Sigmoid colon (tissue), 7 donors: ENCODE results near the gene LYPD6. TPM values are rescaled to one million over a fixed set of nuclear protein-coding genes. Genes with fewer than 3 reads are reported as not detected.

Experiments used
- DNase-seq: peaks from one replicate; pipeline ENCODE4 v3.0.0-alpha.2; 2019
- H3K27ac ChIP-seq, 4 donors: fragments of 200-600 bp; sonication (generic); one replicate each; pipeline ENCODE4 v1.5.1; 2016 to 2019; ENCODE audit warnings: mild to moderate bottlenecking in 1 of 4
- H3K27me3 ChIP-seq, 3 donors: fragments of 200-600 bp; sonication (generic); one replicate each; pipeline ENCODE4 v1.5.1; 2019; ENCODE audit warnings: mild to moderate bottlenecking in 1 of 3
- H3K36me3 ChIP-seq, 4 donors: fragments of 200-600 bp; sonication (generic); one replicate each; pipeline ENCODE4 v1.5.1; 2016 to 2019
- H3K4me1 ChIP-seq, 4 donors: fragments of 200-600 bp; sonication (generic); one replicate each; pipeline ENCODE4 v1.5.1; 2017 to 2019
- H3K4me3 ChIP-seq, 4 donors: fragments of 200-600 bp; sonication (generic); one replicate each; pipeline ENCODE4 v1.5.1; 2017 to 2019; ENCODE audit warnings: mild to moderate bottlenecking in 2 of 4, moderate library complexity in 1 of 4
- H3K9me3 ChIP-seq, 4 donors: fragments of 200-600 bp in 3 of 4; sonication (generic) in 3 of 4; one replicate each; pipeline versions ENCODE4 v1.5.1 to v1.6.1; 2013 to 2019
- EP300 ChIP-seq, 4 donors: sonication (generic); formaldehyde crosslinking; IDR thresholded peaks; one replicate each; pipeline ENCODE4 v1.6.1; 2017; ENCODE audit warnings: antibody characterized with exemption in 4 of 4
- POLR2A ChIP-seq, 2 donors: fragments of 450-650 bp; IDR thresholded peaks; one replicate each; pipeline ENCODE4 v1.6.1; 2016; ENCODE audit warnings: antibody characterized with exemption in 2 of 2, mild to moderate bottlenecking in 2 of 2, moderate library complexity in 2 of 2
- POLR2AphosphoS5 ChIP-seq, 4 donors: sonication (generic); formaldehyde crosslinking; IDR thresholded peaks; one replicate each; pipeline ENCODE4 v1.6.1; 2017; ENCODE audit warnings: antibody characterized with exemption in 4 of 4
- WGBS, 2 donors: extraction: QIAGEN DNeasy Blood & Tissue Kit; methylation state at CpG; one replicate each; pipeline ENCODE4 v1.1.7; 2013; 5-methylcytosine and 5-hydroxymethylcytosine counted together
- intact Hi-C: fragments of 100-400 bp; cut with DNase I; formaldehyde crosslinking; loops from one replicate; pipeline ENCODE4 v1.15.1; 2023
- polyA plus RNA-seq, 3 donors: library from polyadenylated mRNA; stranded (reverse); fragments of 200-250 nt; gene quantifications; one replicate each; pipeline ENCODE4 v1.2.3, GENCODE V29; 2013
- total RNA-seq, 4 donors: library from RNA; depleted of rRNA; stranded (reverse); fragments of >200 nt; gene quantifications; one replicate each; pipeline ENCODE4 v1.1.0, GENCODE V29; 2016
- TF ChIP-seq, protein P1 (sequence below), 4 experiments: fragments of 450-650 bp in 3 of 4; fragments of 200-600 bp in 1 of 4; IDR thresholded peaks; one replicate each; pipeline ENCODE4 v1.5.1; 2016 to 2019; ENCODE audit warnings: antibody characterized with exemption in 4 of 4, mild to moderate bottlenecking in 3 of 4, moderate library complexity in 2 of 4
- donor health status: healthy with polysubstance abuse.
- donor health status: Bipolar disorder and iron deficiency.
- donor health status: healthy.

The LYPD6 gene
- total and polyA plus RNA-seq, 7 donors: 1.0 to 2.0 (median 1.4) TPM

DNA sequence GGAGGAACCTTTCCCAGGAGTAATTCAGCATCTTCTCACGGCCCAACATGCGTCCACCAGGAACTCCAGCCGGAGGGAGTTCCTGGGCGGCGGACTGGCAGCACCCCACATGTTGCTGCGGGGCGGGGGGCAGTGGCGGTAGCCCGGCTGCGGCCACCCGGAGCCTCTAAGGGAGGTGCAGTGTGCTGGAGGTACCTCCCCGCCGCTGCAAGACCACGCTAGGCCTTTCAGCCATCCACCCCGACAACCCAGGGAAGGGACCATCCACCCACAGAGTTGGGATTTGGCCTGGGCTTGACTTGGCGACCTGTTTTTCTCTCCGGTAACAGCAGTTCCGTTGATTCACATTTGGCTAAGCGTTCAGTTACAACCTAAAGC, 625 bp downstream of the LYPD6 start:
- Histone ChIP-seq H3K27ac (peak overlapping the region in 2 of 4 donors; percentile 31 to 64), H3K4me3 (peak overlapping the region; percentile 41 to 75 (median 66)), H3K4me1 (peaks cover 0 to 23% (median 13%) of the 10 kb centered on the region in 4 donors), H3K27me3 (peaks cover 0 to 8% (median 7%) of the 10 kb centered on the region in 3 donors), H3K36me3 (no peaks in the 10 kb centered on the region), H3K9me3 (no peaks in the 10 kb centered on the region)
- DNase-seq: no peak
- TF ChIP-seq, protein P1, sequence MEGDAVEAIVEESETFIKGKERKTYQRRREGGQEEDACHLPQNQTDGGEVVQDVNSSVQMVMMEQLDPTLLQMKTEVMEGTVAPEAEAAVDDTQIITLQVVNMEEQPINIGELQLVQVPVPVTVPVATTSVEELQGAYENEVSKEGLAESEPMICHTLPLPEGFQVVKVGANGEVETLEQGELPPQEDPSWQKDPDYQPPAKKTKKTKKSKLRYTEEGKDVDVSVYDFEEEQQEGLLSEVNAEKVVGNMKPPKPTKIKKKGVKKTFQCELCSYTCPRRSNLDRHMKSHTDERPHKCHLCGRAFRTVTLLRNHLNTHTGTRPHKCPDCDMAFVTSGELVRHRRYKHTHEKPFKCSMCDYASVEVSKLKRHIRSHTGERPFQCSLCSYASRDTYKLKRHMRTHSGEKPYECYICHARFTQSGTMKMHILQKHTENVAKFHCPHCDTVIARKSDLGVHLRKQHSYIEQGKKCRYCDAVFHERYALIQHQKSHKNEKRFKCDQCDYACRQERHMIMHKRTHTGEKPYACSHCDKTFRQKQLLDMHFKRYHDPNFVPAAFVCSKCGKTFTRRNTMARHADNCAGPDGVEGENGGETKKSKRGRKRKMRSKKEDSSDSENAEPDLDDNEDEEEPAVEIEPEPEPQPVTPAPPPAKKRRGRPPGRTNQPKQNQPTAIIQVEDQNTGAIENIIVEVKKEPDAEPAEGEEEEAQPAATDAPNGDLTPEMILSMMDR (IDR thresholded peaks at IDR 0.05): no peak
- 3 to 4% methylated on average over 19 of the region's 19 CpGs for WGBS, 2 donors
- intact Hi-C loops: loop anchor here (5.0 to 10.0 kb wide), 2 partner anchors 234 to 1151 kb away; no protein-coding TSS in a partner anchor

DNA sequence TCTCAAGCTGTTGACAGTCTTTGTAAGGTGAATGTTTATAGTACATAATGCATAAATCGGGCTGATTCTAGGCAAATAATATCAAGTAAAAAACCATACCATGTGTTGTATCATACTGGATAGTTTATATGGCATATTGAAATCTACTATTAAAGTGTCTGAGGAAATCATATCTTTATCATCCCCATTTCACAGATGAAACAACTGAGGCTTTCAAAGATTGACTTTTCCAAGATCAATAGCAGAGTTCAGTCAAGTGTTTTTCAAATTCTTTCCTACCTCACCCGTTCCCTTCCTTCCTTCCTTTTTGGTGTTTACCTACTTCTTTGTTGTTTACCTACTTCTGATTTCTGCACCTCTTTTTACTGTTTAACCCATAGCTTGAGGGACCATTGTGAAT, 2.0 kb downstream of the LYPD6 start:
- intact Hi-C loops: loop anchor here (5.0 to 10.0 kb wide), 2 partner anchors 232 to 1150 kb away; no protein-coding TSS in a partner anchor
- WGBS, 2 donors: 67 to 71% methylated on average over 2 of the region's 2 CpGs

DNA sequence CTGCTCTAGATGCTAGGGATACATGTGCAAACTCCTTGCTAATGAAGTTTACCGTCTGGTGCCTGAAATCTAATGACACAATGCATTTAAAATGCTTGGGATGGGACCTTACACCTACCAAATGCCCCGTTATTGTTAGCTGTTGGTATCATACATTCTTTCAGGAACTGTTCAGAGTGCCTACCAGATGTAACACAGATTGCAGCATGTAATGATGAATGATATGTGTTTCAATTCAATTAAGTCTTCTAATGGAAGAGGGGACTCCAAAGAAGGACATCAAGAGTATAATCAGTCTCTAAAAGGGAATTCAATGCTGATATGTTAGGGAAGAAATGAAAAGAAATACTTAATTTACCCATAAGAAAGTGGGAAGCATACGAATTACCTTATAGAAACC, 3.2 kb downstream of the LYPD6 start:
- peaks cover 0 to 23% (median 13%) of the 10 kb centered on the region in 4 donors for H3K4me1 ChIP-seq
- H3K27ac ChIP-seq: no peak overlapping the region
- WGBS, 2 donors: 89% methylated on average over 3 of the region's 3 CpGs
- intact Hi-C loops: loop anchor here (5.0 to 10.0 kb wide), 2 partner anchors 231 to 1149 kb away; no protein-coding TSS in a partner anchor
- TF ChIP-seq, protein P1 (IDR thresholded peaks at IDR 0.05): no peak
- TF ChIP-seq EP300 (IDR thresholded peaks at IDR 0.05) (no peak), POLR2AphosphoS5 (IDR thresholded peaks at IDR 0.05) (no peak), POLR2A (IDR thresholded peaks at IDR 0.05) (no peak)
- DNase-seq: no peak
- H3K9me3 ChIP-seq: no peaks in the 10 kb centered on the region
- H3K4me3 ChIP-seq: no peak overlapping the region
- no peaks in the 10 kb centered on the region for H3K36me3 ChIP-seq
- H3K27me3 ChIP-seq: peaks cover 0 to 8% (median 7%) of the 10 kb centered on the region in 3 donors

More for the DNA sequence above, 2.0 kb downstream of the LYPD6 start:
- Histone ChIP-seq H3K27ac (no peak overlapping the region), H3K27me3 (peaks cover 0 to 8% (median 7%) of the 10 kb centered on the region in 3 donors), H3K9me3 (no peaks in the 10 kb centered on the region), H3K4me1 (peaks cover 0 to 23% (median 13%) of the 10 kb centered on the region in 4 donors), H3K4me3 (no peak overlapping the region), H3K36me3 (no peaks in the 10 kb centered on the region)
- TF ChIP-seq, protein P1 (IDR thresholded peaks at IDR 0.05): no peak
- no peak for TF ChIP-seq EP300 (IDR thresholded peaks at IDR 0.05)
- no peak for TF ChIP-seq POLR2AphosphoS5 (IDR thresholded peaks at IDR 0.05)
- TF ChIP-seq POLR2A (IDR thresholded peaks at IDR 0.05): no peak
- DNase-seq: no peak

GRCh38 chr2:149334156-149334555, 3.8 kb downstream of the LYPD6 start:
- Histone ChIP-seq H3K27ac (no peak overlapping the region), H3K27me3 (peaks cover 0 to 8% (median 7%) of the 10 kb centered on the region in 3 donors), H3K4me1 (peaks cover 0 to 20% (median 13%) of the 10 kb centered on the region in 4 donors), H3K36me3 (no peaks in the 10 kb centered on the region), H3K9me3 (no peaks in the 10 kb centered on the region), H3K4me3 (no peak overlapping the region)
- intact Hi-C loops: loop anchor here (5.0 to 10.0 kb wide), 2 partner anchors 231 to 1148 kb away; no protein-coding TSS in a partner anchor
- DNase-seq: no peak
- no peak for TF ChIP-seq POLR2A (IDR thresholded peaks at IDR 0.05)
- 92 to 93% methylated on average over 2 of the region's 2 CpGs for WGBS, 2 donors

GRCh38 chr2:149339324-149339723, 8.9 kb downstream of the LYPD6 start:
- TF ChIP-seq EP300 (IDR thresholded peaks at IDR 0.05) (no peak), POLR2A (IDR thresholded peaks at IDR 0.05) (no peak), POLR2AphosphoS5 (IDR thresholded peaks at IDR 0.05) (no peak)
- TF ChIP-seq, protein P1 (IDR thresholded peaks at IDR 0.05): no peak
- intact Hi-C loops: loop anchor here (10.0 kb wide), 1 partner anchor 225 kb away; no protein-coding TSS in a partner anchor
- H3K36me3 ChIP-seq: no peaks in the 10 kb centered on the region
- H3K4me3 ChIP-seq: no peak overlapping the region
- no peak overlapping the region for H3K27ac ChIP-seq
- peaks cover 0 to 9% (median 0%) of the 10 kb centered on the region in 4 donors for H3K4me1 ChIP-seq
- no peak for DNase-seq
- no peaks in the 10 kb centered on the region for H3K9me3 ChIP-seq
- WGBS, 2 donors: 58 to 84% methylated on average over 2 of the region's 2 CpGs
- H3K27me3 ChIP-seq: no peaks in the 10 kb centered on the region
